ENCODE measurements around the gene KCNQ4. TPM values are rescaled to one million over a fixed set of nuclear protein-coding genes. Genes with fewer than 3 reads are reported as not detected.

Gene KCNQ4
- total and polyA plus RNA-seq, 2 of the 8 experiments (the other 6 are each of a cell fraction or from before 2014, with no cell fraction given) = 2.2 to 3.9 TPM

DNA sequence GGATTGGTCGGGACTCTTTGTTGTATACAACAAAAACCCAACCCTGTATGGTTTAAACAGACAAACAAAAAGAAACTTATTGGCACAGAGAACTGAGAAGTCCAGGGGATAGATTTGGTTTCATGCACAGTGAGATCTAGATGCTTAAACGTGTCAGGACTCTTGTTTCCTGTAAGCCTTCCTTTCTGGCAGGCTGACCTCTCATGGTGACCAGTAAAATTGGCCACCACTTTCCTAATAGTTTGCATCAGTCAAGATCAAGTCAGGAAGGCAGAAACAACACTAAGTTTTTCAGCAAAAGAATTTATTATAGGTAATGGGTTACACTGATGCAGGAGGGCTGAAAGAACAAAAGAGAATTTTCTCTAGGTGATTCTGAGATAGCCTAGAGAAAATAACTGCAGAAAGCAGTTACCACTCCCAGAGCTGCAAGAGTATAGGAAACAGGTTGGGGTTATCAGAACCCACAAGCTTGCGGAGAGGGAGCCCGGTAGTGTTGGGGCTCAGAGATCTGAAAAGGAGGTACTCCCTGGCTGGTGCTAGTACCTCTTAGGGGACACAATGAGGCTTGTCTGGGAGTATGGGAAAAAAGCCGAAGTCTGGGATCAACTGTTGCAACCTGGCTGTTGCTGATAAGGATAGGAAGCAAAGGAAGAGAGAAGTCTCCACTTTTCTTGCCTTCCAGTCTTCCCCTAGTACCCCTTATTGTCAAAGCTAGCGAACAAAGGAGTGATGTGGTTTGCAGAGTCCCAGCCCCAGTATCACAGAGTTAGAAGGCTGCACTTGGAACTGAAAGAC lies 57.1 kb downstream of the KCNQ4 start:
- Histone ChIP-seq H2AFZ (ENCODE audit: low read length) (no peak overlapping the region), H3K4me2 (ENCODE audit: insufficient read depth in 1 of 2, low read depth in 2 of 2, low read length in 2 of 2) (no peak overlapping the region), H3K79me2 (ENCODE audit: control insufficient read depth in 1 of 2, insufficient read depth in 2 of 2, low read length in 2 of 2) (no peaks in the 10 kb centered on the region), H3K18ac (ENCODE audit: extremely low read depth, low read length) (no peak overlapping the region), H4K91ac (replicated peaks; ENCODE audit: insufficient read length, low read length) (no peak overlapping the region), H3K9me3 (ENCODE audit: insufficient read depth in 2 of 2, low read depth in 1 of 2, low read length in 1 of 2) (no peaks in the 10 kb centered on the region), H2BK5ac (ENCODE audit: low read depth, low read length) (no peak overlapping the region), H3K36me3 (ENCODE audit: control insufficient read depth in 2 of 4, insufficient read depth in 4 of 4, low read length in 3 of 4) (peaks cover 0 to 5% (median 0%) of the 10 kb centered on the region in 4 experiments; a peak in 1 of 8 replicates), H2BK15ac (ENCODE audit: low read length) (no peak overlapping the region), H4K8ac (ENCODE audit: extremely low read depth, insufficient read depth, low read length) (no peak overlapping the region), H3K14ac (ENCODE audit: insufficient read length) (no peak overlapping the region), H3K79me1 (ENCODE audit: low read depth, low read length) (no peaks in the 10 kb centered on the region), H2BK20ac (ENCODE audit: low read length) (no peak overlapping the region), H3K27ac (ENCODE audit: low read depth, low read length) (no peak overlapping the region), H3K9ac (replicated peaks in 1 of 4; ENCODE audit: extremely low read depth in 1 of 4, low read depth in 3 of 4, low read length in 3 of 4) (no peak overlapping the region), H4K5ac (ENCODE audit: insufficient read length, low read depth, low read length) (no peak overlapping the region), H3K4me1 (replicated peaks in 1 of 4; ENCODE audit: control insufficient read depth in 3 of 4, insufficient read depth in 4 of 4, low read length in 3 of 4) (no peaks in the 10 kb centered on the region; a peak in 1 of 7 replicates), H3K23ac (ENCODE audit: insufficient read length) (no peak overlapping the region), H3K4me3 (ENCODE audit: extremely low read depth in 1 of 4, insufficient read depth in 2 of 4, low read depth in 3 of 4, low read length in 4 of 4) (no peak overlapping the region), H2BK12ac (ENCODE audit: low read depth, low read length) (no peak overlapping the region), H2AK5ac (ENCODE audit: low read depth, low read length) (no peak overlapping the region), H4K20me1 (replicated peaks in 1 of 2; ENCODE audit: control insufficient read depth in 1 of 2, insufficient read depth in 2 of 2, low read length in 2 of 2) (no peaks in the 10 kb centered on the region), H3K4ac (replicated peaks; ENCODE audit: insufficient read length, low read depth, low read length) (no peak overlapping the region), H3K27me3 (replicated peaks in 1 of 4; ENCODE audit: control insufficient read depth in 3 of 4, extremely low read depth in 1 of 4, insufficient read depth in 3 of 4, low read length in 3 of 4) (no peaks in the 10 kb centered on the region; a peak in 1 of 7 replicates), H3K56ac (replicated peaks; ENCODE audit: insufficient read length, low read depth, low read length) (no peak overlapping the region), H3K23me2 (ENCODE audit: low read depth, low read length) (no peaks in the 10 kb centered on the region), H2BK120ac (replicated peaks; ENCODE audit: low read depth, low read length) (no peak overlapping the region)
- ChIA-PET POLR2A (ENCODE audit: partially characterized antibody) (interaction anchor here (1.1 kb wide), 1 partner anchor 22 kb away, joined by 3 read pairs; the partner anchor contains the start of gene CITED4), CTCF (ENCODE audit: partially characterized antibody) (interaction anchor here (1.0 to 2.7 kb wide), 4 partner anchors 13 to 112 kb away, joined by 3 to 10 read pairs (median 3); partner anchors contain the start of gene CITED4)
- FAIRE-seq = no peak
- no peak for DNase-seq (ENCODE audit: low read depth in 1 of 2, low spot score in 2 of 2)
- 81% methylated on average over 6 of the region's 6 CpGs; no CpG with 5 or more reads in 1 of the 2 experiments for WGBS, 2 experiments (ENCODE audit: extremely low coverage in 1 of 2, insufficient coverage in 1 of 2, insufficient read length in 1 of 2, insufficient replicate concordance in 2 of 2, low coverage in 1 of 2, low lambda C conversion rate in 2 of 2, missing lambda C conversion rate in 1 of 2)
- TF ChIP-seq YY1 (IDR thresholded peaks at IDR 0.05; ENCODE audit: low read depth, low read length) = no peak
- TF ChIP-seq CTBP2 (IDR thresholded peaks at IDR 0.05; ENCODE audit: borderline replicate concordance, insufficient read depth, insufficient read length, low read length) = no peak
- no peak for TF ChIP-seq POU5F1 (IDR thresholded peaks at IDR 0.05; ENCODE audit: low read depth, low read length)
- TF ChIP-seq TAF1 (IDR thresholded peaks at IDR 0.05; ENCODE audit: low read depth, low read length) = no peak
- TF ChIP-seq, protein P1, sequence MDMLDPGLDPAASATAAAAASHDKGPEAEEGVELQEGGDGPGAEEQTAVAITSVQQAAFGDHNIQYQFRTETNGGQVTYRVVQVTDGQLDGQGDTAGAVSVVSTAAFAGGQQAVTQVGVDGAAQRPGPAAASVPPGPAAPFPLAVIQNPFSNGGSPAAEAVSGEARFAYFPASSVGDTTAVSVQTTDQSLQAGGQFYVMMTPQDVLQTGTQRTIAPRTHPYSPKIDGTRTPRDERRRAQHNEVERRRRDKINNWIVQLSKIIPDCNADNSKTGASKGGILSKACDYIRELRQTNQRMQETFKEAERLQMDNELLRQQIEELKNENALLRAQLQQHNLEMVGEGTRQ (IDR thresholded peaks at IDR 0.05; ENCODE audit: low read length) = no peak
- TF ChIP-seq BACH1 (IDR thresholded peaks at IDR 0.05; ENCODE audit: low read length) = no peak
- TF ChIP-seq NRF1 (IDR thresholded peaks at IDR 0.05; ENCODE audit: low read depth, low read length) = no peak
- TF ChIP-seq E2F6 (IDR thresholded peaks at IDR 0.05) = no peak
- no peak for TF ChIP-seq BRCA1 (IDR thresholded peaks at IDR 0.05; ENCODE audit: low read depth, low read length)
- TF ChIP-seq KDM5A (IDR thresholded peaks at IDR 0.05; ENCODE audit: low read length) = no peak
- no peak for TF ChIP-seq EGR1 (IDR thresholded peaks at IDR 0.05; ENCODE audit: borderline replicate concordance, low read depth, low read length)
